Activated effector memory CD4-positive, alpha-beta T cell treated with anti-CD3 and anti-CD28 coated beads, Interleukin-2, amount 50 U/mL, for 16 hours (primary cell): ENCODE results near the gene PRSS2.
"Not testable (repeated sequence)": the region's sequence is repeated elsewhere in the genome, so short reads cannot be mapped to it uniquely, and the experiment has no call there.

Experiments used
- DNase-seq: peaks from one replicate; pipeline ENCODE4 v3.0.0-alpha.2; 2020

Gene PRSS2

GRCh38 chr7:142760071-142760642 is 10.6 kb upstream of the PRSS2 start:
- DNase-seq: no peak

- not testable (repeated sequence) for DNase-seq
Observed at GRCh38 chr7:142761606-142762005, 9.2 kb upstream of the PRSS2 start.

DNA sequence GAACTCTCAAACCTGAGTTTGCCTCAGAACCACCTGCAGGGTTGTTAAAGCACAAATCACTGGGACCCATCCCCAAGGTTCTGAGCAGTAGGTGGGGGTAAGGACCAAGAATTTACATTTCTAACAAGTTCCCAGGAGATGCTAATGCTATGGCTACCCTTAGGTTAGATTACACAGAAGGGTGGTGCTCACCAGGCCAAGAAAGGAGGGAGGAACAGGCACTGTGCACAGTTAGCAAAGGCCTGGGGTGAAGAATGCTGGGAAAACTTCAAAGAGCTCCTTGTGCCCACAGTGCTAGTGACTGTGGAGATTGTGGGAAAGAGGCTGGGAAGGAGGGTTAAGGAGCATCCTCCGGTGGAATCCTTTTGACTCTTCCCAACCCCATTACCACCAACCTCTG is 8.7 kb upstream of the PRSS2 start:
- no peak for DNase-seq

- no peak for DNase-seq
Observed at GRCh38 chr7:142767451-142767850, 3.3 kb upstream of the PRSS2 start.

- no peak for DNase-seq
Observed at GRCh38 chr7:142767861-142768260, 2.9 kb upstream of the PRSS2 start.

DNA sequence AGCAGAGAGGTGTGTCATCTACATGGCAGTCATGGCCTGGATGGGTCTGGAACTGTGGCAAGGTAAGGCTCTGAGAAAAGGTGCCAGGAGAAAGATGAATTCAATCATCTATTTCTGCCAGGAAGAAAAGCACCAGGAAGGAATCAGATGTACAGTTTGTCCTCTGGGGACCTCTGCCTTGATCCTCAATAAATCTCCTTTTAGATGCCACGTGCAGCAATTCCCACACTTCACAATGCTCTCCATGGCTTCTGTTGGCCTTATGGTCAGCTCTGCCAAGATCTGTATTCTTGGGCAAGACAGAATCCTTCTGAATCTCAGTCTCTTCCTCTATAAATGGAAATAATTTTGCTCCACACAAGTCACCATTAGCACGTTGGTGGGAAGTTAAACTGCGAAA is 1.9 kb upstream of the PRSS2 start:
- not testable (repeated sequence) for DNase-seq

GRCh38 chr7:142771353-142771723 is 568 bp downstream of the PRSS2 start:
- no peak for DNase-seq

GRCh38 chr7:142772051-142772450 is 1.3 kb downstream of the PRSS2 start:
- no peak for DNase-seq

DNA sequence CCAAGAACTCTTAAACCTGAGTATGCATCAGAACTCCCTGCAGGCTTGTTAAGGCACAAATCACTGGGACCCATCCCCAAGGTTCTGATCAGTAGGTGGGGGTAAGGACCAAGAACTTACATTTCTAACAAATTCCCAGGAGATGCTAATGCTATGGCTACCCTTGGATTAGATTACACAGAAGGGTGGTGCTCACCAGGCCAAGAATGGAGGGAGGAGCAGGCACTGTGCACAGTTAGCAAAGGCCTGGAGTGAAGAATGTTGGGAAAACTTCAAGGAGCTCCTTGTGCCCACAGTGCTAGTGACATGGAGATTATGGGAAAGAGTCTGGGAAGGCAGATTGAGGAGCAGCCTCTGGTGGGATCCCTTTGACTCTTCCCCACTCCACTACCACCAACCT is 1.9 kb downstream of the PRSS2 start:
- DNase-seq: no peak

- no peak for DNase-seq
Observed at GRCh38 chr7:142773230-142773629, 2.5 kb downstream of the PRSS2 start.

GRCh38 chr7:142773937-142774744 is 3.4 kb downstream of the PRSS2 start:
- DNase-seq: no peak

- no peak for DNase-seq
Observed at GRCh38 chr7:142774826-142775225, 4.1 kb downstream of the PRSS2 start.

DNA sequence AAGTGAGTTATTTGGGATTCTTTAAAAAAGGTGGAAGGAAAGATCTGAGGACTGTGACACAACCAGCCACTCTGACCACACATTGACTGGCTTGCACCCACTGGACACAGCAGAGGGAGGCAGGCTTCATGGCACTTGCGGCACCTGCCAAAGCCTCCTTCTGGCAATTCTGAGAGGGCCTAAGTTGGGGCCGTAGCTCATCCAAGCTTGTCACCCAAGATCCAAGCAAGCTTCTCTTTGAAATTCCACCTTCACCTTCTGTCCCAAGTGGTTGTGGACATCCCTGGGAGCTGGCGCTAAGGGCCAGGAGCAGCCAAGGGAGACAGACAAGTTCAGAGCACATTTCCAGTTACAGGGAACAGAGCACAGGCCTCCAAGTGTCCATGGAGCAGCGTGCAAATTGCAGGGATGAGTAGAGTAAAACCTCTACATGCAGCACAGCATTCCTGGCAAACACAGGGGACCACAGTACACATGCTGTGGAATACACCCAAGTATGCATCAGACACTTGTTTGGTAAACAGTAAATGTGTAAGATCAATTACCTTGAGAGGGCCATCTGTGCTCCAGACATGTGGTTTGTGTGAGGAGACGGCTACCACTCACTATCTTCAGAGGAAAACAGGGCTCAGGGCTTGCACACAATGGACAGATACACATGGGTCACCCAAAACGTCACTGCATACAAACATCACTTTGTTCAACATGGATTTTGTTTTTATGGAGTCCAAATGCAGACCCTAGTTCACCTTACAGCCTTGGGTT is 4.8 kb downstream of the PRSS2 start:
- DNase-seq: not testable (repeated sequence)

- DNase-seq: no peak
Observed at GRCh38 chr7:142776206-142776844, 5.6 kb downstream of the PRSS2 start.

GRCh38 chr7:142776845-142777225 is 6.1 kb downstream of the PRSS2 start:
- DNase-seq: not testable (repeated sequence)

DNA sequence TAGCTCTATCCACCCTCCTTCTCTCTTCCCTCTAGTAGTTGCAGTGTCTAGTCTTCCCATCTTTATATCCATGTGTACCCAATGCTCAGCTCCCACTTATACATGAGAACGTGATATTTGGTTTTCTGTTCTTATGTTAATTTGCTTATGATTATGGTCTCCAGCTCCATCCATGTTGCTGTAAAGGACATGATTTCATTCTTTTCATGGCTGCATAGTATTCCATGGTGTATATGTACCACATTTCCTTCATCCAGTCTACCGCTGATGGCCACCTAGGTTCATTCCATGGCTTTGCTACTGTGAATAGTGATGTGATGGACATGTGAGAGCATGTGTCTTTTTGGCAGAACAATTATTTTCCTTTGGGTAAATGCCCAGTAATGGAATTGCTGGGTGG is 6.5 kb downstream of the PRSS2 start:
- no peak for DNase-seq

DNA sequence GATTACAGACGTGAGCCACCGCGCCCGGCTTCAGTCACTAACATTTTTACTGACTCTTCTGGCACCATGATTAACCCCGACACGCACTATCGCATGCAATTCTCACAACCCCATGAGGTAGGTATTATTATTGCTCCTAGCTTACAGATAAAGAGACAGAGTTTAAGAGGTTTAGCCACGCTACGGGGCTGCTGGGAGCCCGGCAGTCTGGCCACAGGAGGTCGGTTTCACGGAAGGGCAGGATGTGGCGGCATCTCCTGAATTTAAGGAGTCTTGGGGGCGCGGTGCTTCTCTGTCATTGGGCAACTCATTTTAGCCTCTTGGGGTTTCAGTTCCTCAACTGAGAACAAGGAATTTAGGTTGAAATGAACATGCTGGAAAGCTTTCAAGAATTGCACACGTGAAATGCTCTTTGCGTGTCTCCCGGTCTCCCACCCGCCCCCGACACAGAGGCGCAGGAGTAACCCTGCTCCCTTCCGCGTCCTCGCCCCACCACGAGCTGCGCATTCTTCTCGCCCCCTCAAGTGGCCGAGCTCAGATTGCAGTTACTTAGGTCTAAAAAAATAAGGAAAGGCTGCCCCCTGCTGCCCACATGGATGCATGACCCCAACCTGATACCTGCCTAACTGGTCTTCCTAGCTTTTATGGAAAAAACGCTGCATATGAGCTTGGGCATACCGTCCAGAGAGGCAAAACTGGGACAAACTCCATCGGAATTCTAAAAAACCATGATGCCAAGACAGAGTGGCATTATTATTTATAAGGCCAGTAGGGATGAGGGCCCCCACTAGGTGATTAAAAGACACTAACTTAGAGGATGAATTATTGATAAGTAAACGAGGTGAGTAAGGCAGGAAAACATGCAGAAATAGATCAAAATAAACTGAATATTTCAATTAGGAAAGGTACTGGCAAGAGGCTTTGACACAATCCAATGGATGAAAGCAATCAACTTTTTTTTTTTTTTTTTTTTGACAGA is 12.4 kb downstream of the PRSS2 start:
- DNase-seq: peak; percentile 91

- no peak for DNase-seq
Observed at GRCh38 chr7:142784096-142784495, 13.3 kb downstream of the PRSS2 start.

- DNase-seq: peak; percentile 73
Observed at GRCh38 chr7:142784716-142785115, 13.9 kb downstream of the PRSS2 start.

GRCh38 chr7:142785841-142786250 is 15.1 kb downstream of the PRSS2 start:
- peak; percentile 90 for DNase-seq

DNA sequence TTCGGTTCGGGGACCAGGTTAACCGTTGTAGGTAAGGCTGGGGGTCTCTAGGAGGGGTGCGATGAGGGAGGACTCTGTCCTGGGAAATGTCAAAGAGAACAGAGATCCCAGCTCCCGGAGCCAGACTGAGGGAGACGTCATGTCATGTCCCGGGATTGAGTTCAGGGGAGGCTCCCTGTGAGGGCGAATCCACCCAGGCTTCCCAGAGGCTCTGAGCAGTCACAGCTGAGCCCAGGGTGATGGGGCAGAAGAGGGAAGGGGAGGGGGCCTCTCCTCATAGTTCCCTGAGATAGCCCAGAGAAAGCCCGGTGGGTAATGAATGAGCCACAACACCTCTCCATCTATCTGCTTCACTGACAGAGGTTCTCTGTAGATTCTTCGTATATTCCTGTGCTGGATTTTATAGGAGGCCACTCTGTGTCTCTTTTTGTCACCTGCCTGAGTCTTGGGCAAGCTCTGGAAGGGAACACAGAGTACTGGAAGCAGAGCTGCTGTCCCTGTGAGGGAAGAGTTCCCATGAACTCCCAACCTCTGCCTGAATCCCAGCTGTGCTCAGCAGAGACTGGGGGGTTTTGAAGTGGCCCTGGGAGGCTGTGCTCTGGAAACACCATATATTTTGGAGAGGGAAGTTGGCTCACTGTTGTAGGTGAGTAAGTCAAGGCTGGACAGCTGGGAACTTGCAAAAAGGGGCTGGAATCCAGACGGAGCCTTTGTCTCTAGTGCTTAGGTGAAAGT is 16.4 kb downstream of the PRSS2 start:
- DNase-seq: no peak

GRCh38 chr7:142787783-142788182 is 17.0 kb downstream of the PRSS2 start:
- DNase-seq: no peak
